ENCODE measurements around the gene TGOLN2.
"Not testable (repeated sequence)": the region's sequence is repeated elsewhere in the genome, so short reads cannot be mapped to it uniquely, and the experiment has no call there.

The TGOLN2 gene

DNA sequence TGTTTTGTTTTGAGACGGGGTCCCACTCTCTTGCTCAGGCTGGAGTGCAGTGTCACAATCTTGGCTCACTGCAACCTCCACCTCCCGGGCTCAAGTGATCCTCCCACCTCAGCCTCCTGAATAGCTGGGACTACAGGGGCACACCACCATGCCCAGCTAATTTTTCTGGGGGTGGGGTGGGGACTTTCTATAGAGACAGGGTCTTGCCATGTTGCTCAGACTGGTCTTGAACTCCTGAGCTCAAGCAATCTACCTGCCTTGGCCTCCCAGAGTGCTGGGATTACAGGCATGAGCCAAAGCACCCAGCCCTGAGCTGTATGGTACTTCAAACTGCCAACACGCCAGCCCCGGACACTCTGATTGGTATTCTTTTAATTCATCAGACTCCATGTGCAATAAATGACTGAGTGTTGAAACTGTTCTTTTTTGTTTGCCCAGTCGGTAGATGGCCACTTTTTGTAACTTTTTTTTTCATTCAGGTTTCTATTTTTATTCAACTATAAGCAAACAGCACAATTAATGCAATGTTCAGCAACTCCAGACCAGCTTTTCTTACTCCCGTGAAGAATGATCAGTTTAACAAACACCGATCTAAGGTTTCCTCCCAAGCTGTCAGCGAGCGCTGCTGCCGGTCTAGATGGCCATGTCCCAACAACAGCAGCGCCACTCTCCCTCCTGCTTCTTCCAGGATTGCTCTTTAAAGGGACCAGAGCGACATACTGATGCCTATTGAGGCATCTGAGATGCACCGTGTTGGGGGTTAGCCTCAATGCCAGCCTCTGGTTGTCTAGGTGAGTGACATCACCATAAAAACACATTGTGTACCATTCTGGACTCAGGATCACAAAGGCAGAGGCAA lies 12.5 kb upstream of the TGOLN2 start:
- no peak for DNase-seq (ENCODE audit: low spot score)

- DNase-seq (ENCODE audit: low spot score), result no peak
Measured at GRCh38 chr2:85334928-85335327, 7.1 kb upstream of the TGOLN2 start.

DNA sequence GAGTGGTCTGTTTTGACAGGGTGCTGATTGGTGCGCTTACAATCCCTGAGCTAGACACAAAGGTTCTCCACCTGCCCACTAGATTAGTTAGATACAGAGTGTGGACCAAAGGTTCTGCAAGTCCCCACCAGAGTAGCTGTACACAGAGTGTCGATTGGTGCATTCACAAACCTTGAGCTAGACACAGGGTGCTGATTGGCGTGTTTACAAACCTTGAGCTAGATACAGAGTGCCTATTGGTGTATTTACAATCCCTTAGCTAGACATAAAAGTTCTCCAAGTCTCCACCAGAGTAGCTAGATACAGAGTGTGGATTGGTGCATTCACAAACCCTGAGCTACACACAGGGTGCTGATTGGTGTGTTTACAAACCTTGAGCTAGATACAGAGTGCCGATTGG lies 6.1 kb upstream of the TGOLN2 start:
- not testable (repeated sequence) for DNase-seq (ENCODE audit: low spot score)

GRCh38 chr2:85330839-85331636 lies 3.2 kb upstream of the TGOLN2 start:
- no peak for DNase-seq (ENCODE audit: low spot score)

GRCh38 chr2:85329701-85330100 lies 1.9 kb upstream of the TGOLN2 start:
- DNase-seq (ENCODE audit: low spot score), result not testable (repeated sequence)

GRCh38 chr2:85329181-85329651 lies 1.4 kb upstream of the TGOLN2 start:
- DNase-seq (ENCODE audit: low spot score), result no peak

DNA sequence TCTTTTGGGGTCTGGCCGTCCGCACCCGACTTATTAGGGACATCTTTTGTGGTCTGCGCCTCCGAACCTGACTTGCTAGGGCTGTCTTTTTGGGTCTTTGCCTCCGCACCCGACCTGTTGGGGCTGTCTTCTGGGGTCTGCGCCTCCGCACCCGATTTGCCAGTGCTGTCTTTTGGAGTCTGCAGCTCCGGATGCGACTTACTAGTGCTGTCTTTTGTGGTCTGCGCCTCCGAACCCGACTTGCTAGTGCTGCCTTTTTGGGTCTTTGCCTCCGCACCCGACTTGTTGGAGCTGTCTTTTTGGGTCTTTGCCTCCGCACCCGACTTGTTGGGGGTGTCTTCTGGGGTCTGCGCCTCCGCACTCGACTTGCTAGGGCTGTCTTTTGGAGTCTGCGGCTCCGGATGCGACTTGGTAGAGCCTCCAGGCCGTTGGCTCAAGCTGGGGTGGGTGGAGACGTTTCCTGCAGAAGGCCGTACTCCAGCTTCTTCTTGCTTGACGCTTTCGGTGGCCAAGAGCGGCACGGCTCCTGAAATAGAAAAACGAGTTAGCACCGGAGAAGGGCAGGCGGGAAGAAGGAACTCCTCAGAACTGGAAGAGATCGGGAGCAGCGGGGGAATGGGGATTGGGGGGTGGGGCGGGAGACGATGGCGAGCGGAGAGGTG lies 498 bp downstream of the TGOLN2 start:
- DNase-seq (ENCODE audit: low spot score), result no peak

GRCh38 chr2:85326406-85327159 lies 1.2 kb downstream of the TGOLN2 start:
- no peak for DNase-seq (ENCODE audit: low spot score)

DNA sequence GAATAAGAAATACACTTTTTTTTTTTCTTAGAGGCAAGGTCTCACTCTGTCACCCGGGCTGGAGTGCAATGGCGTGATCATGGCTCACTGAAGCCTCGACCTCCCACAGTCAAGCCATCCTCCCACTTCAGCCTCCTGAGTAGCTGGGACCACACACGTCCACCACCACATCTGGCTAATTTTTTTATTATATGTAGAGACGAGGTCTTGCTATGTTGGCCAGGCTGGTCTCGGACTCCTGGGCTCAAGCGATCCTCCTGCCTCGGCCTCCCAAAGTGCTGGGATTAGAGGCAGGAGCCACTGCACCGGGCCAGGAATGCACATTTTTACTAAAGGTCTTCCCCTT lies 2.4 kb downstream of the TGOLN2 start:
- no peak for DNase-seq (ENCODE audit: low spot score)

GRCh38 chr2:85324639-85325465 lies 2.9 kb downstream of the TGOLN2 start:
- no peak for DNase-seq (ENCODE audit: low spot score)

- DNase-seq (ENCODE audit: low spot score), result not testable (repeated sequence)
Measured at GRCh38 chr2:85323988-85324367, 3.8 kb downstream of the TGOLN2 start.

DNA sequence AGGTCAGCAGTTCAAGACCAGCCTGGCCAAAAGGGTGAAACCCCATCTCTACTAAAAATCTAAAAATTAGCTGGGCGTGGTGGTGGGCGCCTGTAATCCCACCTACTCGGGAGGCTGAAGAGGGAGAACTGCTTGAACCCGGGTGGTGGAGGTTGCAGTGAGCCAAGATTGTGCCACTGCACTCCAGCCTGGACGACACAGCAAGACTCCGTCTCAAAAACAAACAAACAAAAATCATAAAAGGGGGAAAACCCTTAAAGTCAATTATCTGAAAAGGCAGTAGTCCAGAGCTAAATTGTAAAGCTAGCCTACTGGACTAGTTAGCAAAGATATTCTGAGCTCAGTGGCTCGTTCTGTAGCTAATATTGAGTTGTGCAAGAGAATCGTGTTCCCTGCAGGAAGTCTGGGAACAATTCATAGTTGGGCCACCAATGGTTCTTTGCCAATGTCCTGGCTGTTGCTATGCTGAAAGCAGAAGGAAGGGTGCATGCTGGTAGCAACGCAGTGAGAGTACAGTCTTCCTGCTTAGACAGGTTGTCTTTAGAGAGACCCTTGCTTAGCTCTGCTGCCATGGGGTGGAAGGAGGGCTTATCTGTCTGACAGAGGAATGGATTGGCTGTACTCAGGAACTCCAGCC lies 4.3 kb downstream of the TGOLN2 start:
- no peak for DNase-seq (ENCODE audit: low spot score)

GRCh38 chr2:85319796-85320195 lies 8.0 kb downstream of the TGOLN2 start:
- DNase-seq (ENCODE audit: low spot score), result no peak

GRCh38 chr2:85318222-85319074 lies 9.3 kb downstream of the TGOLN2 start:
- DNase-seq (ENCODE audit: low spot score), result no peak

- DNase-seq (ENCODE audit: low spot score), result not testable (repeated sequence)
Measured at GRCh38 chr2:85315921-85316320, 11.9 kb downstream of the TGOLN2 start.

DNA sequence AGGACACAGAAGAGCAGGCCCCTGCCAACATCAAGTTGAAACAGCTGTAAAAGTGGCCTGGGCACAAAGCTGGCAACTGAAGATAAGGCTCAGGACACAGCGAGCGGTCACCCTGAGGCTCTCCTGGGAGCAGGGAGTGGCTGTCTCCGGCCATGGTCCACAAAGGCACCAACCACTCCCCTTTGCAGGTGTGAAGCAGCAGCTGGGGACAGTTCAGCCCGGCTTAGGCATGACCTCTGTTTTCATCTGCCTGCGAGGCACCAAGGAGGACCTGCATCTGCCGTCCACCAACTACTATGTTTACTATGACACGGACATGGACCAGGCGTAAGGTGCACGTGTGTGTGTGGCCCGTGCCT lies 12.9 kb downstream of the TGOLN2 start:
- DNase-seq (ENCODE audit: low spot score), result no peak

GRCh38 chr2:85312404-85312803 lies 15.4 kb downstream of the TGOLN2 start:
- DNase-seq (ENCODE audit: low spot score), result no peak

GRCh38 chr2:85310330-85310729 lies 17.5 kb downstream of the TGOLN2 start:
- DNase-seq (ENCODE audit: low spot score), result no peak

- no peak for DNase-seq (ENCODE audit: low spot score)
Measured at GRCh38 chr2:85309699-85310321, 18.0 kb downstream of the TGOLN2 start.
